CD1c-positive myeloid dendritic cell (primary cell): Measurements from ENCODE around the gene GPR15.
A peak's percentile ranks its signal among the peaks of the same experiment; 100 is the strongest.

Experiments used
- DNase-seq: peaks from one replicate; pipeline ENCODE4 v3.0.0-alpha.2; 2016; ENCODE audit errors: extremely low spot score

Gene GPR15

DNA sequence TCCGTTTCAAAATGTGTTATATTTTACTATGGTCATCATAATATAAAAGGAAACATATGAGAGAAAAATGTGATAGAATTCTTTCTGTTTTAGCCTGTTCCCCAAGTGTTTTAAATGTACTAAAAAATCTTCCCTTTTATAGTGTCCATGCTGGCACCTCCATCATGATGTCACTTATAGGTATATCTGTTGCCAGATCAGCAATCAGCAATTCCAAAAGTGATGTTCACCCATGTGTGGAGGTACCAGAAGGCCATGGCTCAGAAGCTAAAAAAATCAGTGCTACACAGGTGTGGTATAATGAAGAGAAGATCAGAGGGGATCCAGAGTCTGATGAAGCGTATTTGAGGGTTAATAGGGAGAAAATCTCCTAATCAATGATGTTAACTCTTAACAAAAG is 1.1 kb upstream of the GPR15 start:
- DNase-seq: no peak

- DNase-seq: no peak
Measured at GRCh38 chr3:98532275-98532637, 478 bp downstream of the GPR15 start.

GRCh38 chr3:98532709-98533571 is 1.2 kb downstream of the GPR15 start:
- no peak for DNase-seq

DNA sequence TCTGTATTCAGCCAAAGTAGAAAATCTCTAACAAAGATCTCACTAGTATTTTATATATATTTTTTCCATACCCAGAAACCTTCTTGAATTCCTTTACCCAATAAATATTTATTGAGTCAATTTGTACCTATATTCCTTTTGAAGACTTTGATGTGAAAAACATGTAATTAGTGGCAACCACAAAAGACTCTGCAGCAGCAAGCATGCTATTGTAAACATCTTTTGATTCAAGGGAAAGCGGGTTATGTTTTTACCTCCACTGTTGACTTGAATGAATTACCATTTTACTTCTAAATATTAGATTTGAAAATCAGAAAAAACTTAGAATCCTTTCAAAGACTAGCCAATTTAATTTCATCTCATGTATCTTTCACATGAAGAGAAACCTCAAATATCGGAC is 2.4 kb downstream of the GPR15 start:
- no peak for DNase-seq

GRCh38 chr3:98534734-98535133 is 3.0 kb downstream of the GPR15 start:
- no peak for DNase-seq

- no peak for DNase-seq
Measured at GRCh38 chr3:98536456-98537017, 4.8 kb downstream of the GPR15 start.

DNA sequence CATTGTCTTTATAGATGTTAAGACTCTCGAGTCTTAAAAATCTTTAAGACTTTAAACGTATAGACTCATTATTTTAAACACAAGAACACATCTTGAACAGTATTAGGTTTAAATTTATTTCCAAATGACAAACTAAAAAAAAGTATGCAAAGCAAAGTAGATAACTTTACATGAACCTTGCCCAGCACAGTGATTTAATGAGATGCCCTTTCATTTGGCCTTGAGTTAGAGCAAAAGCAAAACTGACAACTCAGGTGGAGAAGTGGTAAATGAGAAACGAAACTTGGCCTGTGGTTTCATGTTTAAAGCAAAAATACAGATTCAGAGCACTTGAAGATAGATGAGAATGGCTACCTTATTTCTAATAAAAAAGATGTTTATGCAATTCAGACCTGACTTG is 8.6 kb downstream of the GPR15 start:
- peak; percentile 39 for DNase-seq

GRCh38 chr3:98541695-98542094 is 9.9 kb downstream of the GPR15 start:
- no peak for DNase-seq

- no peak for DNase-seq
Measured at GRCh38 chr3:98542623-98543022, 10.8 kb downstream of the GPR15 start.

- DNase-seq: no peak
Measured at GRCh38 chr3:98545940-98546339, 14.2 kb downstream of the GPR15 start.

DNA sequence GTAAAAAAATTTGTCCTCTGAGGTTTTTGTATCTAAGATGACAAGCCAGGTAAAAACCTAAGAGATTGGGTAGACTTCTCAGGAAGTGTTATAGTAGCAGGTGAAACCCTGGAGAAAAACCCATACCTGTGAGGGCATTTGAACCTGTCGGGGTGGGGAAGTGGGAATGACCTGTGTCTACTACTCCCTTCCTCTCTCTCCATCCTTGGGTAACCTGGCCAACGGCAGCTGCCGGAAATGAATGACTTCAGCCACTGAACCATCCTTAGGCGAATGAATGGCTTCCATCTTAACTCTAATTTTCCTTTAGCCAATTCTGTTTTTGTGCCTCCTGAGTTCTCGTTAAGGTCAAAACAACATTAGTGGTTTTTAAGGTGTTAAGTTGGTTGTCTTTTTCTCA is 16.8 kb downstream of the GPR15 start:
- no peak for DNase-seq

DNA sequence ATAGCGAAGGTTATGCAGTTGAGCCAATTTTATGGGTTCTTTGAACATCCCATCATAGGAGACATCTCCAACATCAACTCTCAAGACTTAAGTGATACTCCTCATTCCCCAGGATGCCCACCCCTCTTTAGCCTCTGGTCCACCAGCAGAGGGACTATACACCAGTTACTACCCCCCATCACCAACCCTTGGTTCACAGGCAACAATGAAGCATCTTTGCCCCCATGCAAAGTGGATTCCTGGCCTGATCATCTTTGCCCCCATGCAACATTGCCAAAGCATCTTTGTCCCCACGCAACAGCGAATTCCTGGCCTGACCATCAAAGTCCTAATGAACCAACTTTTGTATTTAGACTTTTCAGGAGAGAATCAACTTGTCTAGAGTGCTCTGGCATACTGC is 19.1 kb downstream of the GPR15 start:
- DNase-seq: no peak

DNA sequence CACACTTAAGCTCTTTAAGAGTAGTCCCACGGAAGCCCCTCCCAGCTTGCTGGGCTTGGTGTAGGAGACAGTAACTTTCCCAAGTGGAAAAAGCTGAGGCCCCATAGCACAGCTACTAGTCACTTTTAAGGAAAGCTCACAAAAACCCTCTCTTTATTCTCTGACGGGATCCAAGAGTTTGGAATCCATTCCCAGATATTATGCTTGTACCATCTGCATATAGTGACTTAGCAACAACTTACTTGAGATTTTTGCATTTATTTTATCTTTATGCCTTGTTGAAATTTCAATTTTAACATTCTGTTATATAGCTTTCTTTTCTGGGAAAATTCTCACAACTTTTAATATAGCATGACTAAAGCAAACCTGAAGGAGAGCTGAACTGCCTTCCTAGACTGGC is 19.5 kb downstream of the GPR15 start:
- no peak for DNase-seq

DNA sequence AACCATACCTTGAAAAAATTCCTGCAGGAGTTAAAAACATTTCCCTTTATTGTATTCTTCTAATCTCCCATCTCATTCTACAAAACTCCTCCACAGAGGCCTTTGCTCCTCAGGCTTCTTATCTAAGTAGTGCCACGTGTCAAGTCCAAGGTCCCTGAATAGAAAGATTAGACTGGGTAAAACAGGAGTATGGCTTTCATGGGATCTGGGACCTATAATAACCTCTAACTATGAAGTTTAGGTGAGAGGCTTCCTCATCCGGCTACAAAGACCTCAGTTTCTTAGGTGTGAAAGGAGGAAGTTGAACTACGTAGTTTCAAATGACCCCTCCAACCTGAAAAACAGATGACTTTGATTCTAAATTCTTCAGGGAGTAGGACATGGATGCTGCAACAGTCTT is 20.0 kb downstream of the GPR15 start:
- no peak for DNase-seq

GRCh38 chr3:98552232-98553020 is 20.6 kb downstream of the GPR15 start:
- no peak for DNase-seq

GRCh38 chr3:98553021-98553563 is 21.3 kb downstream of the GPR15 start:
- DNase-seq: no peak

GRCh38 chr3:98553753-98554152 is 22.0 kb downstream of the GPR15 start:
- peak; percentile 68 for DNase-seq

GRCh38 chr3:98554580-98554979 is 22.8 kb downstream of the GPR15 start:
- DNase-seq: no peak

DNA sequence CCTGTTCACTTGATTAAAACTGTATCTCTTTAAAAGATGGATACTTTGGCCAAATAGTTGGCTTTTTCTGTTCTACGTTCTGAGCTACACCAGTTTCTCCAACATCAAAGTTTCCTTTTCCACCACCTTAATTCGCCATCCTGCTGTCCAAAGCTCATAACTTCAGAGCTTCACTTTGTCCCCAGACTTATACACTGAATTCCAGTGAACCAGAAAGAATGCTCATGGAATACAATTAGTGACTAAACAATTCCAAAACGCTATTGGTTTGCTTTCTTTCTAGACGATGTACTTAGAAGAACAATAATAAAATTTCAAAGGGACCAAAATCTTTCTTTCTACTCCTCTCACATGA is 23.2 kb downstream of the GPR15 start:
- no peak for DNase-seq

- peak; percentile 54 for DNase-seq
Measured at GRCh38 chr3:98556164-98557130, 24.7 kb downstream of the GPR15 start.

DNA sequence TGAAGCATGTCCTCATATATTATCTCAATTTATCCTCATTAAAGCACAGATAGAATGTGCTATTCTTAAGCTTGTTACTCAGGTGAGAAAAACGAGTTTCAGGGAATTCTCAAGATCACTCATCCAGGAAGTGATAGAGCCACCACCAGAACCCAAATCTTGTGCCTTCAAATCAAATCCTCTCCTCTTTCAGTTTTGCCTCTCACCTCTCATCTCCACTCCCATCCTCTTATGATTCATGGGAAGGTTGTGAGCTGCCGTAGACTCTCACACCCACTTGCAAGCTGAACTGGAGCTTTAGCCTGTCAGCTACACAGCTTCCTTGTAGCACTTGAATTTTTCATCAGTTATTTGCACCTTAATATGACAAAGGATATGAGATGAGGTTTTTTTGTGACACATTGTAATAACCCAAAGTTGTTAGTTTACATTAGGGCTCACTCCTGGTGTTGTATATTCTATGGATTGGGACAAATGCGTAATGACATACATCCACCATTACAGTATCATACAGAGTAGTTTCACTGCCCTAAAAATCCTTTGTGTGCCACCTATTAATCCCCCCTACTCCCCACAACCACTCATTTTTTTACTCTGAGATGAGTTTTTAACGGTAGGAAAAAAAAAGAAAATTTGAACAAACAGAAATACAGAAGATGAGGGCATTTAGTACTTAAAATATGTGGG is 25.7 kb downstream of the GPR15 start:
- no peak for DNase-seq
